HEK293 (cell line): ENCODE results near the gene ALKBH3.

Experiments
- MYNN ChIP-seq: fragments of 450-650 bp; formaldehyde crosslinking; IDR thresholded peaks from 2 replicates; pipeline ENCODE4 v1.5.1; 2016; ENCODE audit warnings: missing biosample characterization, missing genetic modification characterization, borderline replicate concordance
- OSR2 ChIP-seq: fragments of 450-650 bp; formaldehyde crosslinking; IDR thresholded peaks from 2 replicates; pipeline ENCODE4 v1.5.1; 2016; ENCODE audit warnings: missing biosample characterization, missing genetic modification characterization
- RBAK ChIP-seq: fragments of 450-650 bp; formaldehyde crosslinking; IDR thresholded peaks from 2 replicates; pipeline ENCODE4 v1.5.1; 2016; ENCODE audit warnings: missing biosample characterization, missing genetic modification characterization
- REPIN1 ChIP-seq: fragments of 450-650 bp; formaldehyde crosslinking; IDR thresholded peaks from 2 replicates; pipeline ENCODE4 v1.5.1; 2017; ENCODE audit warnings: missing biosample characterization, missing genetic modification characterization, low read depth
- ZFP69B ChIP-seq: fragments of 450-650 bp; formaldehyde crosslinking; IDR thresholded peaks from 2 replicates; pipeline ENCODE4 v1.5.1; 2016; ENCODE audit warnings: missing biosample characterization, missing genetic modification characterization
- ZNF155 ChIP-seq: fragments of 450-650 bp; formaldehyde crosslinking; IDR thresholded peaks from 2 replicates; pipeline ENCODE4 v1.5.1; 2016; ENCODE audit warnings: missing biosample characterization, missing genetic modification characterization
- ZNF157 ChIP-seq: fragments of 450-650 bp; formaldehyde crosslinking; IDR thresholded peaks from 2 replicates; pipeline ENCODE4 v1.5.1; 2016; ENCODE audit warnings: missing biosample characterization, missing genetic modification characterization
- ZNF19 ChIP-seq: fragments of 450-650 bp; formaldehyde crosslinking; IDR thresholded peaks from 2 replicates; pipeline ENCODE4; 2016; ENCODE audit warnings: missing biosample characterization, missing genetic modification characterization, low read depth
- ZNF2 ChIP-seq: fragments of 450-650 bp; formaldehyde crosslinking; IDR thresholded peaks from 2 replicates; pipeline ENCODE4 v1.5.1; 2016; ENCODE audit warnings: missing biosample characterization, missing genetic modification characterization
- ZNF211 ChIP-seq: fragments of 450-650 bp; formaldehyde crosslinking; IDR thresholded peaks from 2 replicates; pipeline ENCODE4 v1.5.1; 2016; ENCODE audit warnings: low read depth, missing biosample characterization, missing genetic modification characterization
- ZNF214 ChIP-seq: fragments of 450-650 bp; formaldehyde crosslinking; IDR thresholded peaks from 2 replicates; pipeline ENCODE4 v1.5.1; 2017; ENCODE audit warnings: missing biosample characterization, mild to moderate bottlenecking, missing genetic modification characterization, borderline replicate concordance
- ZNF24 ChIP-seq: fragments of 450-650 bp; formaldehyde crosslinking; IDR thresholded peaks from 2 replicates; pipeline ENCODE4 v1.5.1; 2016; ENCODE audit warnings: missing biosample characterization, missing genetic modification characterization
- ZNF280D ChIP-seq: fragments of 450-650 bp; formaldehyde crosslinking; IDR thresholded peaks from 2 replicates; pipeline ENCODE4 v1.5.1; 2016; ENCODE audit warnings: missing biosample characterization, missing genetic modification characterization
- ZNF324 ChIP-seq: fragments of 450-650 bp; formaldehyde crosslinking; IDR thresholded peaks from 2 replicates; pipeline ENCODE4 v1.5.1; 2016; ENCODE audit warnings: missing biosample characterization, missing genetic modification characterization
- ZNF362 ChIP-seq: fragments of 450-650 bp; formaldehyde crosslinking; IDR thresholded peaks from 2 replicates; pipeline ENCODE4 v1.5.1; 2016; ENCODE audit warnings: missing biosample characterization, missing genetic modification characterization
- ZNF48 ChIP-seq: fragments of 450-650 bp; formaldehyde crosslinking; IDR thresholded peaks from 2 replicates; pipeline ENCODE4 v1.5.1; 2016; ENCODE audit warnings: missing biosample characterization, missing genetic modification characterization
- ZNF561 ChIP-seq: fragments of 450-650 bp; IDR thresholded peaks from 2 replicates; pipeline ENCODE4 v1.5.1; 2018; ENCODE audit warnings: missing biosample characterization, missing genetic modification characterization, borderline replicate concordance
- ZNF571 ChIP-seq: fragments of 450-650 bp; formaldehyde crosslinking; IDR thresholded peaks from 2 replicates; pipeline ENCODE4 v1.5.0; 2017; ENCODE audit warnings: missing biosample characterization, missing genetic modification characterization
- ZNF585B ChIP-seq: fragments of 450-650 bp; formaldehyde crosslinking; IDR thresholded peaks from 2 replicates; pipeline ENCODE4 v1.5.1; 2016; ENCODE audit warnings: missing biosample characterization, missing genetic modification characterization
- ZNF624 ChIP-seq: fragments of 450-650 bp; formaldehyde crosslinking; IDR thresholded peaks from 2 replicates; pipeline ENCODE4 v1.5.1; 2017; ENCODE audit warnings: missing biosample characterization, missing genetic modification characterization
- ZNF629 ChIP-seq: fragments of 450-650 bp; formaldehyde crosslinking; IDR thresholded peaks from 2 replicates; pipeline ENCODE4 v1.5.1; 2017; ENCODE audit warnings: missing biosample characterization, missing genetic modification characterization
- ZNF654 ChIP-seq: fragments of 450-650 bp; formaldehyde crosslinking; IDR thresholded peaks from 2 replicates; pipeline ENCODE4 v1.5.1; 2016; ENCODE audit warnings: low read depth, missing biosample characterization, missing genetic modification characterization
- ZNF776 ChIP-seq: fragments of 450-650 bp; formaldehyde crosslinking; IDR thresholded peaks from 2 replicates; pipeline ENCODE4 v1.5.0; 2017; ENCODE audit warnings: missing biosample characterization, missing genetic modification characterization, borderline replicate concordance
- ZNF777 ChIP-seq: fragments of 450-650 bp; formaldehyde crosslinking; IDR thresholded peaks from 2 replicates; pipeline ENCODE4 v1.5.1; 2017; ENCODE audit warnings: missing biosample characterization, missing genetic modification characterization, borderline replicate concordance
- ZSCAN23 ChIP-seq: fragments of 450-650 bp; formaldehyde crosslinking; IDR thresholded peaks from 2 replicates; pipeline ENCODE4 v1.5.1; 2016; ENCODE audit warnings: missing biosample characterization, missing genetic modification characterization
- ZSCAN30 ChIP-seq: fragments of 450-650 bp; IDR thresholded peaks from 2 replicates; pipeline ENCODE4 v1.5.1; 2018; ENCODE audit warnings: missing biosample characterization, mild to moderate bottlenecking, missing genetic modification characterization, moderate library complexity
- ZSCAN4 ChIP-seq: fragments of 450-650 bp; formaldehyde crosslinking; IDR thresholded peaks from 2 replicates; pipeline ENCODE4 v1.5.1; 2017; ENCODE audit warnings: missing biosample characterization, missing genetic modification characterization
- TF ChIP-seq, protein P1 (sequence below): fragments of 450-650 bp; formaldehyde crosslinking; IDR thresholded peaks from 2 replicates; pipeline ENCODE4 v1.5.1; 2016; ENCODE audit warnings: missing biosample characterization, missing genetic modification characterization
- TF ChIP-seq, protein P2 (sequence below): fragments of 450-650 bp; formaldehyde crosslinking; IDR thresholded peaks from 2 replicates; pipeline ENCODE4 v1.5.1; 2016; ENCODE audit warnings: missing biosample characterization, missing genetic modification characterization

The ALKBH3 gene

GRCh38 chr11:43920598-43921419, 40.2 kb downstream of the ALKBH3 start (continued):
- no peak for TF ChIP-seq ZNF155 (tag by site-specific recombination)
- peak; percentile 67 for TF ChIP-seq ZNF2
- no peak for TF ChIP-seq ZNF362 (tag by site-specific recombination)
- no peak for TF ChIP-seq MYNN (tag by site-specific recombination)
- peak; percentile 95 for TF ChIP-seq OSR2 (tag by site-specific recombination)
- TF ChIP-seq ZNF211 (tag by site-specific recombination), result no peak
- TF ChIP-seq ZFP69B (tag by site-specific recombination), result peak; percentile 59
- TF ChIP-seq, protein P1, sequence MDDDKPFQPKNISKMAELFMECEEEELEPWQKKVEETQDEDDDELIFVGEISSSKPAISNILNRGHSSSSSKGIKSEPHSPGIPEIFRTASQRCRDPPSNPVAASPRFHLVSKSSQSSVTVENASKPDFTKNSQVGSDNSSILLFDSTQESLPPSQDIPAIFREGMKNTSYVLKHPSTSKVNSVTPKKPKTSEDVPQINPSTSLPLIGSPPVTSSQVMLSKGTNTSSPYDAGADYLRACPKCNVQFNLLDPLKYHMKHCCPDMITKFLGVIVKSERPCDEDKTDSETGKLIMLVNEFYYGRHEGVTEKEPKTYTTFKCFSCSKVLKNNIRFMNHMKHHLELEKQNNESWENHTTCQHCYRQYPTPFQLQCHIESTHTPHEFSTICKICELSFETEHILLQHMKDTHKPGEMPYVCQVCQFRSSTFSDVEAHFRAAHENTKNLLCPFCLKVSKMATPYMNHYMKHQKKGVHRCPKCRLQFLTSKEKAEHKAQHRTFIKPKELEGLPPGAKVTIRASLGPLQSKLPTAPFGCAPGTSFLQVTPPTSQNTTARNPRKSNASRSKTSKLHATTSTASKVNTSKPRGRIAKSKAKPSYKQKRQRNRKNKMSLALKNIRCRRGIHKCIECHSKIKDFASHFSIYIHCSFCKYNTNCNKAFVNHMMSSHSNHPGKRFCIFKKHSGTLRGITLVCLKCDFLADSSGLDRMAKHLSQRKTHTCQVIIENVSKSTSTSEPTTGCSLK (tag by site-specific recombination), result no peak
- no peak for TF ChIP-seq ZSCAN30
- no peak for TF ChIP-seq ZNF585B (tag by site-specific recombination)
- peak; percentile 99 for TF ChIP-seq ZNF629 (tag by site-specific recombination)
- no peak for TF ChIP-seq REPIN1
- no peak for TF ChIP-seq ZNF214
- TF ChIP-seq ZNF24 (tag by site-specific recombination), result peak; percentile 95
- no peak for TF ChIP-seq ZNF624
- peak; percentile 79; the same call in 1 of the 2 replicates for TF ChIP-seq ZNF324 (tag by site-specific recombination)
- no peak for TF ChIP-seq ZNF19 (tag by site-specific recombination)
- no peak for TF ChIP-seq ZNF776
- TF ChIP-seq, protein P2, sequence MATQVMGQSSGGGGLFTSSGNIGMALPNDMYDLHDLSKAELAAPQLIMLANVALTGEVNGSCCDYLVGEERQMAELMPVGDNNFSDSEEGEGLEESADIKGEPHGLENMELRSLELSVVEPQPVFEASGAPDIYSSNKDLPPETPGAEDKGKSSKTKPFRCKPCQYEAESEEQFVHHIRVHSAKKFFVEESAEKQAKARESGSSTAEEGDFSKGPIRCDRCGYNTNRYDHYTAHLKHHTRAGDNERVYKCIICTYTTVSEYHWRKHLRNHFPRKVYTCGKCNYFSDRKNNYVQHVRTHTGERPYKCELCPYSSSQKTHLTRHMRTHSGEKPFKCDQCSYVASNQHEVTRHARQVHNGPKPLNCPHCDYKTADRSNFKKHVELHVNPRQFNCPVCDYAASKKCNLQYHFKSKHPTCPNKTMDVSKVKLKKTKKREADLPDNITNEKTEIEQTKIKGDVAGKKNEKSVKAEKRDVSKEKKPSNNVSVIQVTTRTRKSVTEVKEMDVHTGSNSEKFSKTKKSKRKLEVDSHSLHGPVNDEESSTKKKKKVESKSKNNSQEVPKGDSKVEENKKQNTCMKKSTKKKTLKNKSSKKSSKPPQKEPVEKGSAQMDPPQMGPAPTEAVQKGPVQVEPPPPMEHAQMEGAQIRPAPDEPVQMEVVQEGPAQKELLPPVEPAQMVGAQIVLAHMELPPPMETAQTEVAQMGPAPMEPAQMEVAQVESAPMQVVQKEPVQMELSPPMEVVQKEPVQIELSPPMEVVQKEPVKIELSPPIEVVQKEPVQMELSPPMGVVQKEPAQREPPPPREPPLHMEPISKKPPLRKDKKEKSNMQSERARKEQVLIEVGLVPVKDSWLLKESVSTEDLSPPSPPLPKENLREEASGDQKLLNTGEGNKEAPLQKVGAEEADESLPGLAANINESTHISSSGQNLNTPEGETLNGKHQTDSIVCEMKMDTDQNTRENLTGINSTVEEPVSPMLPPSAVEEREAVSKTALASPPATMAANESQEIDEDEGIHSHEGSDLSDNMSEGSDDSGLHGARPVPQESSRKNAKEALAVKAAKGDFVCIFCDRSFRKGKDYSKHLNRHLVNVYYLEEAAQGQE, result no peak
- TF ChIP-seq ZNF48 (tag by site-specific recombination), result no peak
- TF ChIP-seq ZNF777 (tag by site-specific recombination), result no peak
- peak; percentile 25; the same call in 1 of the 2 replicates for TF ChIP-seq ZSCAN4 (tag by site-specific recombination)
- TF ChIP-seq ZNF157, result no peak
- 0 out of 2 replicates have a peak, but pooled peaks have one; percentile 12 for TF ChIP-seq ZNF280D (tag by site-specific recombination)
- TF ChIP-seq ZNF571 (tag by site-specific recombination), result no peak
- TF ChIP-seq ZNF654 (tag by site-specific recombination), result no peak
- TF ChIP-seq ZSCAN23, result peak; percentile 42; the same call in 1 of the 2 replicates
- TF ChIP-seq RBAK (tag by site-specific recombination), result no peak
- TF ChIP-seq ZNF561 (tag by site-specific recombination), result no peak
